Measurements from ENCODE around the gene THRAP3. TPM values are rescaled to one million over a fixed set of nuclear protein-coding genes. Genes with fewer than 3 reads are reported as not detected.

THRAP3 gene
- polyA plus RNA-seq, 1 of the 3 experiments (the other 2 are of a cell fraction), result 33.7 TPM

- peak within 1 kb of the TSS; percentile 62 to 70 for H3K27ac ChIP-seq (ENCODE audit: low read depth in 2 of 2, low read length in 1 of 2)
- H3K4me1 ChIP-seq (ENCODE audit: control insufficient read depth in 1 of 2, insufficient read depth in 2 of 2, low read depth in 1 of 2, low read length in 1 of 2), result peaks cover 9 to 24% of the 10 kb centered on the region in 2 experiments; a peak in 1 of 4 replicates
- 0 out of 2 replicates have a peak, but pooled peaks cover 3% of the 10 kb centered on the region for H4K20me1 ChIP-seq (ENCODE audit: insufficient read depth)
- peak within 1 kb of the TSS; percentile 83 for H3K9ac ChIP-seq
- H3F3A ChIP-seq (replicated peaks; ENCODE audit: insufficient read depth), result peaks cover 5% of the 10 kb centered on the region
- 27% methylated on average over 16 of the region's 36 CpGs for WGBS (ENCODE audit: low lambda C conversion rate)
- peak within 1 kb of the TSS; percentile 90 for H3K4me2 ChIP-seq
- TF ChIP-seq TAF1 (IDR thresholded peaks at IDR 0.05; ENCODE audit: borderline replicate concordance, low read depth, low read length) (0 out of 2 replicates have a peak, but pooled peaks have one; percentile 35), GABPA (IDR thresholded peaks at IDR 0.05; ENCODE audit: low read depth) (peak; percentile 49), POLR2AphosphoS5 (IDR thresholded peaks at IDR 0.05; ENCODE audit: low read depth, low read length) (peak; percentile 21; the same call in 1 of the 2 replicates)
- TF ChIP-seq, protein P1, sequence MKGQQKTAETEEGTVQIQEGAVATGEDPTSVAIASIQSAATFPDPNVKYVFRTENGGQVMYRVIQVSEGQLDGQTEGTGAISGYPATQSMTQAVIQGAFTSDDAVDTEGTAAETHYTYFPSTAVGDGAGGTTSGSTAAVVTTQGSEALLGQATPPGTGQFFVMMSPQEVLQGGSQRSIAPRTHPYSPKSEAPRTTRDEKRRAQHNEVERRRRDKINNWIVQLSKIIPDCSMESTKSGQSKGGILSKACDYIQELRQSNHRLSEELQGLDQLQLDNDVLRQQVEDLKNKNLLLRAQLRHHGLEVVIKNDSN (IDR thresholded peaks at IDR 0.05; ENCODE audit: borderline replicate concordance, low read depth), result no peak
- H3K36me3 ChIP-seq (replicated peaks in 1 of 2; ENCODE audit: control insufficient read depth in 1 of 2, insufficient read depth in 2 of 2, low read length in 1 of 2), result peaks cover 0 to 6% of the 10 kb centered on the region in 2 experiments
- H2AFZ ChIP-seq (ENCODE audit: low read depth), result 0 out of 2 replicates have a peak within 1 kb of the TSS, but pooled peaks have one; percentile 65
- CTCF ChIA-PET, result interaction anchor here (0.6 to 5.7 kb wide), 8 partner anchors 17 to 96 kb away, joined by 3 to 29 read pairs (median 5); no protein-coding TSS in a partner anchor
- peaks cover 18% of the 10 kb centered on the region; the same call in 1 of the 2 replicates for H3K79me2 ChIP-seq (ENCODE audit: insufficient read depth)
- peak; percentile 90 for DNase-seq
- H3K4me3 ChIP-seq (ENCODE audit: low read depth in 2 of 2, low read length in 1 of 2), result peak within 1 kb of the TSS; percentile 78
- POLR2A ChIA-PET, result interaction anchor here (0.6 to 1.2 kb wide), 3 partner anchors 34 to 99 kb away, joined by 3 read pairs; partner anchors contain the start of gene THRAP3
- H3K9me2 ChIP-seq, result no peaks in the 10 kb centered on the region
- no peaks in the 10 kb centered on the region for H3K9me3 ChIP-seq
- H3K27me3 ChIP-seq (ENCODE audit: insufficient read depth), result no peaks in the 10 kb centered on the region
Measured at GRCh38 chr1:36323636-36324352, 99.6 kb downstream of the THRAP3 start, which contains the start of gene EVA1B. EVA1B (minus strand) TSS chr1:36323645; CDS start chr1:36323037, 608 bp downstream.

DNA sequence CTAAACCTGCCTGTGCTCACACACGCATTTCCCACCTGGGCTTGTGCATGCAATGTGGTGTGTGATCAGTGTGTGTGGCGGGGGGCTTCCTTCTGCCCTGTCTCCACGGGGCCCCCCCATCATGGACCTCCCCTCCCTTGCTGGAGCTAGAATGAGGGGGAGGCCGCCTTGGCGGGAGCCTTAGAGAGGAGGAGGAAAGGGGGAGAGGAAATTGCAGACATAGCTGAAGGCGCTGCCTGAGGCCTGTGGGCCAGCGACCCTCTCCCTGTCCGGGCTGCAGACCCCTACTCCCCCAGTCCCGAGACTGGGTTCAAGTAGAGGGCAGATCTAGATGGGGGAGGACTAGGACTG, 100.1 kb downstream of the THRAP3 start:
- no peaks in the 10 kb centered on the region for H3K27me3 ChIP-seq (ENCODE audit: insufficient read depth)
- H4K20me1 ChIP-seq (ENCODE audit: insufficient read depth), result 0 out of 2 replicates have a peak, but pooled peaks cover 3% of the 10 kb centered on the region
- H3K9me3 ChIP-seq, result no peaks in the 10 kb centered on the region
- peaks cover 5% of the 10 kb centered on the region for H3F3A ChIP-seq (replicated peaks; ENCODE audit: insufficient read depth)
- H3K27ac ChIP-seq (ENCODE audit: low read depth in 2 of 2, low read length in 1 of 2), result no peak overlapping the region; a peak in 1 of 4 replicates
- peaks cover 0 to 6% of the 10 kb centered on the region in 2 experiments for H3K36me3 ChIP-seq (replicated peaks in 1 of 2; ENCODE audit: control insufficient read depth in 1 of 2, insufficient read depth in 2 of 2, low read length in 1 of 2)
- H3K4me1 ChIP-seq (ENCODE audit: control insufficient read depth in 1 of 2, insufficient read depth in 2 of 2, low read depth in 1 of 2, low read length in 1 of 2), result peaks cover 9 to 24% of the 10 kb centered on the region in 2 experiments; a peak in 1 of 4 replicates
- H3K9ac ChIP-seq, result no peak overlapping the region
- DNase-seq, result peak; percentile 40
- peaks cover 18% of the 10 kb centered on the region; the same call in 1 of the 2 replicates for H3K79me2 ChIP-seq (ENCODE audit: insufficient read depth)
- ChIA-PET POLR2A (interaction anchor here (0.6 to 0.9 kb wide), 2 partner anchors 33 to 100 kb away, joined by 3 read pairs; partner anchors contain the start of gene THRAP3), CTCF (interaction anchor here (1.2 to 5.7 kb wide), 5 partner anchors 17 to 45 kb away, joined by 3 to 29 read pairs (median 6); no protein-coding TSS in a partner anchor)
- WGBS (ENCODE audit: low lambda C conversion rate), result 58% methylated on average over 5 of the region's 9 CpGs
- H3K4me2 ChIP-seq, result peak overlapping the region; percentile 69; the same call in 1 of the 2 replicates
- H3K9me2 ChIP-seq, result no peaks in the 10 kb centered on the region
- no peak overlapping the region for H2AFZ ChIP-seq (ENCODE audit: low read depth)
- no peak overlapping the region for H3K4me3 ChIP-seq (ENCODE audit: low read depth in 2 of 2, low read length in 1 of 2)
- TF ChIP-seq REST (IDR thresholded peaks at IDR 0.05; ENCODE audit: low read depth, low read length) (no peak), RAD21 (IDR thresholded peaks at IDR 0.05; ENCODE audit: low read length) (no peak), RXRA (IDR thresholded peaks at IDR 0.05; ENCODE audit: borderline replicate concordance, low read depth) (no peak), NFIC (IDR thresholded peaks at IDR 0.05; ENCODE audit: borderline replicate concordance) (no peak), RFX5 (IDR thresholded peaks at IDR 0.05; ENCODE audit: low read length) (no peak), GABPA (IDR thresholded peaks at IDR 0.05; ENCODE audit: low read depth) (no peak), YY1 (IDR thresholded peaks at IDR 0.05; ENCODE audit: low read depth) (no peak), TCF12 (IDR thresholded peaks at IDR 0.05) (no peak), MEF2A (IDR thresholded peaks at IDR 0.05; ENCODE audit: borderline replicate concordance, low read depth) (no peak), FOSL2 (IDR thresholded peaks at IDR 0.05; ENCODE audit: borderline replicate concordance, low read depth) (no peak), GATA2 (CRISPR knock-in tag; IDR thresholded peaks at IDR 0.05) (no peak), FOXM1 (IDR thresholded peaks at IDR 0.05; ENCODE audit: low read depth) (no peak), TAF1 (IDR thresholded peaks at IDR 0.05; ENCODE audit: borderline replicate concordance, low read depth, low read length) (no peak), FOXJ3 (CRISPR knock-in tag; IDR thresholded peaks at IDR 0.05) (no peak), EP300 (IDR thresholded peaks at IDR 0.05; ENCODE audit: borderline replicate concordance in 1 of 2, low read depth in 1 of 2, low read length in 1 of 2) (no peak)
- TF ChIP-seq, protein P2, sequence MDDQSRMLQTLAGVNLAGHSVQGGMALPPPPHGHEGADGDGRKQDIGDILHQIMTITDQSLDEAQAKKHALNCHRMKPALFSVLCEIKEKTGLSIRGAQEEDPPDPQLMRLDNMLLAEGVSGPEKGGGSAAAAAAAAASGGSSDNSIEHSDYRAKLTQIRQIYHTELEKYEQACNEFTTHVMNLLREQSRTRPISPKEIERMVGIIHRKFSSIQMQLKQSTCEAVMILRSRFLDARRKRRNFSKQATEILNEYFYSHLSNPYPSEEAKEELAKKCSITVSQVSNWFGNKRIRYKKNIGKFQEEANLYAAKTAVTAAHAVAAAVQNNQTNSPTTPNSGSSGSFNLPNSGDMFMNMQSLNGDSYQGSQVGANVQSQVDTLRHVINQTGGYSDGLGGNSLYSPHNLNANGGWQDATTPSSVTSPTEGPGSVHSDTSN (IDR thresholded peaks at IDR 0.05), result no peak
- TF ChIP-seq, protein P3, sequence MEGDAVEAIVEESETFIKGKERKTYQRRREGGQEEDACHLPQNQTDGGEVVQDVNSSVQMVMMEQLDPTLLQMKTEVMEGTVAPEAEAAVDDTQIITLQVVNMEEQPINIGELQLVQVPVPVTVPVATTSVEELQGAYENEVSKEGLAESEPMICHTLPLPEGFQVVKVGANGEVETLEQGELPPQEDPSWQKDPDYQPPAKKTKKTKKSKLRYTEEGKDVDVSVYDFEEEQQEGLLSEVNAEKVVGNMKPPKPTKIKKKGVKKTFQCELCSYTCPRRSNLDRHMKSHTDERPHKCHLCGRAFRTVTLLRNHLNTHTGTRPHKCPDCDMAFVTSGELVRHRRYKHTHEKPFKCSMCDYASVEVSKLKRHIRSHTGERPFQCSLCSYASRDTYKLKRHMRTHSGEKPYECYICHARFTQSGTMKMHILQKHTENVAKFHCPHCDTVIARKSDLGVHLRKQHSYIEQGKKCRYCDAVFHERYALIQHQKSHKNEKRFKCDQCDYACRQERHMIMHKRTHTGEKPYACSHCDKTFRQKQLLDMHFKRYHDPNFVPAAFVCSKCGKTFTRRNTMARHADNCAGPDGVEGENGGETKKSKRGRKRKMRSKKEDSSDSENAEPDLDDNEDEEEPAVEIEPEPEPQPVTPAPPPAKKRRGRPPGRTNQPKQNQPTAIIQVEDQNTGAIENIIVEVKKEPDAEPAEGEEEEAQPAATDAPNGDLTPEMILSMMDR (IDR thresholded peaks at IDR 0.05), result no peak
